Vagina (tissue), 2 donors: ENCODE data around the gene SCAND1.

Source experiments
- CTCF ChIP-seq, 3 experiments: fragments of 450-650 bp in 2 of 3; fragments of 200-600 bp in 1 of 3; sonication (generic) in 1 of 3; IDR thresholded peaks; one replicate each; pipeline ENCODE4 v1.5.1; 2017 to 2019; ENCODE audit warnings: antibody characterized with exemption in 3 of 3, mild to moderate bottlenecking in 2 of 3, moderate library complexity in 2 of 3
- POLR2AphosphoS5 ChIP-seq, 2 donors: sonication (generic); formaldehyde crosslinking; IDR thresholded peaks; one replicate each; pipeline ENCODE4 v1.9.0; 2017; ENCODE audit warnings: antibody characterized with exemption in 2 of 2, mild to moderate bottlenecking in 2 of 2, low read depth in 1 of 2; ENCODE audit not compliant: insufficient read depth in 1 of 2

- TF ChIP-seq CTCF (IDR thresholded peaks at IDR 0.05): no peak
- no peak for TF ChIP-seq POLR2AphosphoS5 (IDR thresholded peaks at IDR 0.05; ENCODE audit: insufficient read depth in 1 of 2, low read depth in 1 of 2)
Observed at GRCh38 chr20:35979544-35979943, 25.2 kb upstream of the SCAND1 start.
